ENCODE measurements around the gene DRC1. TPM values are rescaled to one million over a fixed set of nuclear protein-coding genes. Genes with fewer than 3 reads are reported as not detected.

The DRC1 gene
- total RNA-seq, 4 donors from 2014 or later: not detected

GRCh38 chr2:26450031-26450635 lies 48.4 kb downstream of the DRC1 start:
- H3K36me3 ChIP-seq: no peaks in the 10 kb centered on the region
- no peak overlapping the region for H3K4me3 ChIP-seq
- intact Hi-C loops (cut with DNase I; ENCODE audit: low total_unique reads): no loop called here
- no peaks in the 10 kb centered on the region for H3K27me3 ChIP-seq
- in situ Hi-C loops (cut with MboI; ENCODE audit: low pct_ligation_motif_present in 1 of 4, low pct_unique_long_range_greater_than_20kb in 1 of 4, low sequenced_read_pairs in 3 of 4): no loop called here
- TF ChIP-seq POLR2AphosphoS5 (IDR thresholded peaks at IDR 0.05) (no peak), POLR2A (IDR thresholded peaks at IDR 0.05) (no peak), EP300 (IDR thresholded peaks at IDR 0.05; ENCODE audit: low read depth) (no peak), CTCF (IDR thresholded peaks at IDR 0.05) (no peak)
- H3K4me1 ChIP-seq: no peaks in the 10 kb centered on the region
- H3K27ac ChIP-seq: no peak overlapping the region
- DNase-seq: no peak
- H3K9me3 ChIP-seq: no peaks in the 10 kb centered on the region
- WGBS, 2 donors (ENCODE audit: low coverage in 1 of 2): 86% methylated on average over 13 of the region's 13 CpGs; no CpG with 5 or more reads in 1 of the 2 donors

GRCh38 chr2:26451700-26452099 lies 50.0 kb downstream of the DRC1 start:
- no peaks in the 10 kb centered on the region for H3K4me1 ChIP-seq
- H3K4me3 ChIP-seq: no peak overlapping the region
- no peaks in the 10 kb centered on the region for H3K36me3 ChIP-seq
- intact Hi-C loops (cut with DNase I; ENCODE audit: low total_unique reads): no loop called here
- in situ Hi-C loops (cut with MboI; ENCODE audit: low pct_ligation_motif_present in 1 of 4, low pct_unique_long_range_greater_than_20kb in 1 of 4, low sequenced_read_pairs in 3 of 4): no loop called here
- no peak for DNase-seq
- whole genome bisulfite sequencing, 2 donors (ENCODE audit: low coverage in 1 of 2): 95 to 100% methylated on average over 1 of the region's 1 CpG
- H3K9me3 ChIP-seq: no peaks in the 10 kb centered on the region
- H3K27me3 ChIP-seq: no peaks in the 10 kb centered on the region
- TF ChIP-seq POLR2AphosphoS5 (IDR thresholded peaks at IDR 0.05) (no peak), CTCF (IDR thresholded peaks at IDR 0.05) (no peak), POLR2A (IDR thresholded peaks at IDR 0.05) (no peak), EP300 (IDR thresholded peaks at IDR 0.05; ENCODE audit: low read depth) (no peak)
- no peak overlapping the region for H3K27ac ChIP-seq

GRCh38 chr2:26453421-26454329 lies 52.0 kb downstream of the DRC1 start:
- Histone ChIP-seq H3K36me3 (no peaks in the 10 kb centered on the region), H3K4me1 (no peaks in the 10 kb centered on the region), H3K27ac (no peak overlapping the region), H3K9me3 (no peaks in the 10 kb centered on the region), H3K27me3 (no peaks in the 10 kb centered on the region), H3K4me3 (no peak overlapping the region)
- no peak for TF ChIP-seq EP300 (IDR thresholded peaks at IDR 0.05; ENCODE audit: low read depth)
- no peak for TF ChIP-seq CTCF (IDR thresholded peaks at IDR 0.05)
- no peak for TF ChIP-seq POLR2A (IDR thresholded peaks at IDR 0.05)
- TF ChIP-seq POLR2AphosphoS5 (IDR thresholded peaks at IDR 0.05): no peak
- intact Hi-C loops (cut with DNase I; ENCODE audit: low total_unique reads) (no loop called here), in situ Hi-C loops (cut with MboI; ENCODE audit: low pct_ligation_motif_present in 1 of 4, low pct_unique_long_range_greater_than_20kb in 1 of 4, low sequenced_read_pairs in 3 of 4) (no loop called here)
- 84 to 94% methylated on average over 7 to 11 of the region's 11 CpGs for WGBS, 2 donors (ENCODE audit: low coverage in 1 of 2)
- no peak for DNase-seq

GRCh38 chr2:26454561-26455001 lies 52.9 kb downstream of the DRC1 start:
- intact Hi-C loops (cut with DNase I; ENCODE audit: low total_unique reads) (no loop called here), in situ Hi-C loops (cut with MboI; ENCODE audit: low pct_ligation_motif_present in 1 of 4, low pct_unique_long_range_greater_than_20kb in 1 of 4, low sequenced_read_pairs in 3 of 4) (no loop called here)
- TF ChIP-seq POLR2AphosphoS5 (IDR thresholded peaks at IDR 0.05) (no peak), CTCF (IDR thresholded peaks at IDR 0.05) (no peak), EP300 (IDR thresholded peaks at IDR 0.05; ENCODE audit: low read depth) (no peak), POLR2A (IDR thresholded peaks at IDR 0.05) (no peak)
- Histone ChIP-seq H3K9me3 (no peaks in the 10 kb centered on the region), H3K27me3 (no peaks in the 10 kb centered on the region), H3K4me3 (no peak overlapping the region), H3K36me3 (no peaks in the 10 kb centered on the region), H3K4me1 (no peaks in the 10 kb centered on the region), H3K27ac (no peak overlapping the region)
- DNase-seq: no peak
- WGBS, 2 donors (ENCODE audit: low coverage in 1 of 2): 92% methylated on average over 10 of the region's 10 CpGs; no CpG with 5 or more reads in 1 of the 2 donors
